Dedifferentiated amniotic fluid mesenchymal stem cell (primary cell): ENCODE data around the gene CASQ2.

Experiments used
- DNase-seq: peaks from one replicate; pipeline ENCODE4 v3.0.0-alpha.2; 2016; ENCODE audit errors: extremely low spot score

The CASQ2 gene

GRCh38 chr1:115665319-115666096, 103.0 kb downstream of the CASQ2 start:
- DNase-seq = no peak

- no peak for DNase-seq
Observed at GRCh38 chr1:115661157-115661556, 107.4 kb downstream of the CASQ2 start.

GRCh38 chr1:115660151-115660550, 108.4 kb downstream of the CASQ2 start:
- DNase-seq = no peak

- no peak for DNase-seq
Observed at GRCh38 chr1:115658646-115659045, 109.9 kb downstream of the CASQ2 start.

GRCh38 chr1:115656461-115657077, 111.9 kb downstream of the CASQ2 start:
- DNase-seq = no peak

GRCh38 chr1:115655916-115656315, 112.6 kb downstream of the CASQ2 start:
- no peak for DNase-seq

GRCh38 chr1:115655306-115655663, 113.2 kb downstream of the CASQ2 start:
- no peak for DNase-seq

- no peak for DNase-seq
Observed at GRCh38 chr1:115654663-115655305, 113.7 kb downstream of the CASQ2 start.

GRCh38 chr1:115654125-115654524, 114.4 kb downstream of the CASQ2 start:
- no peak for DNase-seq

GRCh38 chr1:115652236-115652788, 116.2 kb downstream of the CASQ2 start:
- no peak for DNase-seq

GRCh38 chr1:115651391-115651790, 117.1 kb downstream of the CASQ2 start:
- DNase-seq = no peak

- no peak for DNase-seq
Observed at GRCh38 chr1:115650961-115651360, 117.6 kb downstream of the CASQ2 start.
